ENCODE data around the gene KIDINS220.

GRCh38 chr2:8790739-8791162 lies 46.7 kb downstream of the KIDINS220 start:
- TF ChIP-seq CTCF (IDR thresholded peaks at IDR 0.05; ENCODE audit: poor library complexity) (no peak), EZH2phosphoT487 (IDR thresholded peaks at IDR 0.05; ENCODE audit: low read depth, severe bottlenecking, unreplicated experiment) (no peak), EZH2 (IDR thresholded peaks at IDR 0.05; ENCODE audit: borderline replicate concordance) (no peak)
